A673 (cell line): ENCODE data around the gene UBE2J2.

Source experiments
- EZH2 ChIP-seq: fragments of 200-600 bp; sonication (generic); IDR thresholded peaks from 2 replicates; pipeline ENCODE4 v1.6.1; 2017; ENCODE audit warnings: borderline replicate concordance, low read depth, mild to moderate bottlenecking, mixed read lengths, antibody characterized with exemption, low read length; ENCODE audit not compliant: poor library complexity, severe bottlenecking
- TF ChIP-seq, protein P1 (sequence below): fragments of 300-800, 200-600 bp; sonication (generic); conservative IDR thresholded peaks from 2 replicates; pipeline ENCODE4 v1.5.1; 2017; ENCODE audit warnings: low read depth, mild to moderate bottlenecking, antibody characterized with exemption, low read length, moderate library complexity, mixed read lengths

- TF ChIP-seq, protein P1, sequence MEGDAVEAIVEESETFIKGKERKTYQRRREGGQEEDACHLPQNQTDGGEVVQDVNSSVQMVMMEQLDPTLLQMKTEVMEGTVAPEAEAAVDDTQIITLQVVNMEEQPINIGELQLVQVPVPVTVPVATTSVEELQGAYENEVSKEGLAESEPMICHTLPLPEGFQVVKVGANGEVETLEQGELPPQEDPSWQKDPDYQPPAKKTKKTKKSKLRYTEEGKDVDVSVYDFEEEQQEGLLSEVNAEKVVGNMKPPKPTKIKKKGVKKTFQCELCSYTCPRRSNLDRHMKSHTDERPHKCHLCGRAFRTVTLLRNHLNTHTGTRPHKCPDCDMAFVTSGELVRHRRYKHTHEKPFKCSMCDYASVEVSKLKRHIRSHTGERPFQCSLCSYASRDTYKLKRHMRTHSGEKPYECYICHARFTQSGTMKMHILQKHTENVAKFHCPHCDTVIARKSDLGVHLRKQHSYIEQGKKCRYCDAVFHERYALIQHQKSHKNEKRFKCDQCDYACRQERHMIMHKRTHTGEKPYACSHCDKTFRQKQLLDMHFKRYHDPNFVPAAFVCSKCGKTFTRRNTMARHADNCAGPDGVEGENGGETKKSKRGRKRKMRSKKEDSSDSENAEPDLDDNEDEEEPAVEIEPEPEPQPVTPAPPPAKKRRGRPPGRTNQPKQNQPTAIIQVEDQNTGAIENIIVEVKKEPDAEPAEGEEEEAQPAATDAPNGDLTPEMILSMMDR, result no peak
- no peak for TF ChIP-seq EZH2
These were observed 16.4 kb downstream of the UBE2J2 start for GRCh38 chr1:1256956-1257871.
